Muscle of leg (tissue), 11 donors: Measurements from ENCODE around the gene CTRL. TPM values are rescaled to one million over a fixed set of nuclear protein-coding genes. Genes with fewer than 3 reads are reported as not detected.
A peak's percentile ranks its signal among the peaks of the same experiment; 100 is the strongest.
"Not testable (repeated sequence)": the region's sequence is repeated elsewhere in the genome, so short reads cannot be mapped to it uniquely, and the experiment has no call there.

ENCODE experiments used
- DNase-seq: peaks from one replicate; pipeline ENCODE4 v3.0.0; 2013
- H3K27ac ChIP-seq: one replicate; pipeline ENCODE4 v1.5.1; 2013; ENCODE audit warnings: mild to moderate bottlenecking, low read length, control low read depth
- H3K27me3 ChIP-seq: one replicate; pipeline ENCODE4 v1.6.1; 2013; ENCODE audit warnings: low read length; ENCODE audit not compliant: control insufficient read depth, insufficient read depth
- H3K36me3 ChIP-seq: one replicate; pipeline ENCODE4 v1.6.1; 2013; ENCODE audit warnings: low read length; ENCODE audit not compliant: control insufficient read depth, insufficient read depth
- H3K4me1 ChIP-seq: one replicate; pipeline ENCODE4 v1.6.1; 2013; ENCODE audit warnings: low read length; ENCODE audit not compliant: control insufficient read depth, insufficient read depth
- H3K4me3 ChIP-seq: one replicate; pipeline ENCODE4 v1.5.1; 2013; ENCODE audit warnings: low read length, control low read depth
- H3K9me3 ChIP-seq: replicated peaks from 2 replicates; pipeline ENCODE4 v1.6.1; 2013; ENCODE audit warnings: low read depth, low read length; ENCODE audit not compliant: control insufficient read depth
- WGBS: methylation state at CpG from one replicate; pipeline ENCODE4 v1.1.5; 2013; ENCODE audit warnings: missing lambda C conversion rate; ENCODE audit not compliant: insufficient coverage; 5-methylcytosine and 5-hydroxymethylcytosine counted together
- polyA plus RNA-seq, 8 donors: library from polyadenylated mRNA; unstranded; fragments of 120-200 nt; gene quantifications; one replicate each; pipeline versions ENCODE4 v1.2.1 to v1.2.3, GENCODE V29; 2013; ENCODE audit warnings: inconsistent platforms in 1 of 8, low replicate concordance in 1 of 8; ENCODE audit not compliant: insufficient read length in 8 of 8, insufficient read depth in 1 of 8
- total RNA-seq: library from RNA; stranded (reverse); fragments of 120-200 nt; gene quantifications from one replicate; pipeline ENCODE4 v1.2.4, GENCODE V29; 2013

The CTRL gene
- total and polyA plus RNA-seq, 9 donors: 0.66 to 5.2 (median 3.6) TPM

- no peak overlapping the region for H3K4me3 ChIP-seq
- DNase-seq: no peak
- peaks cover 65% of the 10 kb centered on the region for H3K36me3 ChIP-seq
- 75% methylated on average over 9 of the region's 9 CpGs for WGBS
- no peaks in the 10 kb centered on the region for H3K27me3 ChIP-seq
- peaks cover 31% of the 10 kb centered on the region for H3K4me1 ChIP-seq
- no peaks in the 10 kb centered on the region for H3K9me3 ChIP-seq
- no peak overlapping the region for H3K27ac ChIP-seq
These were observed 10.0 kb upstream of the CTRL start for GRCh38 chr16:67941469-67942199.

- no peaks in the 10 kb centered on the region for H3K27me3 ChIP-seq
- H3K4me3 ChIP-seq: no peak overlapping the region
- peaks cover 54% of the 10 kb centered on the region for H3K36me3 ChIP-seq
- no peaks in the 10 kb centered on the region for H3K9me3 ChIP-seq
- no peak for DNase-seq
- WGBS: 85% methylated on average over 4 of the region's 5 CpGs
- H3K4me1 ChIP-seq: peaks cover 31% of the 10 kb centered on the region
- no peak overlapping the region for H3K27ac ChIP-seq
These were observed 8.9 kb upstream of the CTRL start for GRCh38 chr16:67940446-67941089.

GRCh38 chr16:67939507-67940445 is 8.1 kb upstream of the CTRL start:
- H3K9me3 ChIP-seq: no peaks in the 10 kb centered on the region
- peaks cover 46% of the 10 kb centered on the region for H3K36me3 ChIP-seq
- WGBS: 82% methylated on average over 20 of the region's 33 CpGs
- peaks cover 29% of the 10 kb centered on the region for H3K4me1 ChIP-seq
- no peaks in the 10 kb centered on the region for H3K27me3 ChIP-seq
- no peak overlapping the region for H3K27ac ChIP-seq
- DNase-seq: no peak
- H3K4me3 ChIP-seq: no peak overlapping the region

- not testable (repeated sequence) for H3K27ac ChIP-seq
These were observed 6.1 kb upstream of the CTRL start for GRCh38 chr16:67937713-67938112.

GRCh38 chr16:67936880-67937605 is 5.4 kb upstream of the CTRL start:
- Histone ChIP-seq H3K27me3 (no peaks in the 10 kb centered on the region), H3K4me3 (peak overlapping the region; percentile 87), H3K36me3 (peaks cover 37% of the 10 kb centered on the region), H3K9me3 (no peaks in the 10 kb centered on the region), H3K4me1 (peaks cover 24% of the 10 kb centered on the region), H3K27ac (peak overlapping the region; percentile 97)
- WGBS: 58% methylated on average over 5 of the region's 6 CpGs
- peak; percentile 88 for DNase-seq

More at GRCh38 chr16:67937713-67938112, 6.1 kb upstream of the CTRL start:
- not testable (repeated sequence) for H3K4me3 ChIP-seq, H3K27me3 ChIP-seq, DNase-seq, H3K9me3 ChIP-seq
- Histone ChIP-seq H3K4me1 (peaks cover 24% of the 10 kb centered on the region), H3K36me3 (peaks cover 39% of the 10 kb centered on the region)
- WGBS: no CpG with 5 or more reads among the region's 5 CpGs

- Histone ChIP-seq H3K9me3 (no peaks in the 10 kb centered on the region), H3K27me3 (no peaks in the 10 kb centered on the region), H3K4me3 (peak within 1 kb of the TSS; percentile 87), H3K27ac (peak within 1 kb of the TSS; percentile 97), H3K36me3 (peaks cover 33% of the 10 kb centered on the region), H3K4me1 (peaks cover 24% of the 10 kb centered on the region)
- WGBS: 0% methylated on average over 39 of the region's 54 CpGs
- DNase-seq: peak; percentile 69
These were observed 4.6 kb upstream of the CTRL start, which contains the start of gene PSMB10 for GRCh38 chr16:67936124-67936879. Gene PSMB10 (minus strand): TSS chr16:67936850. CDS start chr16:67936749, 101 bp downstream.

GRCh38 chr16:67935402-67936123 is 3.9 kb upstream of the CTRL start:
- 1% methylated on average over 55 of the region's 55 CpGs for WGBS
- peak; percentile 98 for DNase-seq
- Histone ChIP-seq H3K27ac (peak overlapping the region; percentile 97), H3K4me3 (peak overlapping the region; percentile 87), H3K9me3 (no peaks in the 10 kb centered on the region), H3K4me1 (peaks cover 24% of the 10 kb centered on the region), H3K27me3 (no peaks in the 10 kb centered on the region), H3K36me3 (peaks cover 35% of the 10 kb centered on the region)

- Histone ChIP-seq H3K27me3 (no peaks in the 10 kb centered on the region), H3K36me3 (peaks cover 40% of the 10 kb centered on the region), H3K27ac (peak overlapping the region; percentile 45), H3K4me3 (peak overlapping the region; percentile 87), H3K9me3 (no peaks in the 10 kb centered on the region), H3K4me1 (peaks cover 24% of the 10 kb centered on the region)
- no peak for DNase-seq
- WGBS: 7% methylated on average over 12 of the region's 13 CpGs
These were observed 3.4 kb upstream of the CTRL start for GRCh38 chr16:67935101-67935401.
